HG03442 (cell line): ENCODE data around the gene TJP1.
A peak's percentile ranks its signal among the peaks of the same experiment; 100 is the strongest.
"Not testable (repeated sequence)": the region's sequence is repeated elsewhere in the genome, so short reads cannot be mapped to it uniquely, and the experiment has no call there.

Experiments used
- ATAC-seq: cut with Tn5 transposase; IDR thresholded peaks from one replicate; pipeline ENCODE4 v1.9.1; 2021; ENCODE audit warnings: mild to moderate bottlenecking, moderate library complexity; ENCODE audit not compliant: unreplicated experiment

TJP1 gene

GRCh38 chr15:29840054-29840453, 17.8 kb upstream of the TJP1 start:
- ATAC-seq = no peak

- ATAC-seq = no peak
Measured at GRCh38 chr15:29838352-29839010, 16.2 kb upstream of the TJP1 start.

- no peak for ATAC-seq
Measured at GRCh38 chr15:29835301-29835700, 13.0 kb upstream of the TJP1 start.

GRCh38 chr15:29832709-29833108, 10.4 kb upstream of the TJP1 start:
- ATAC-seq = no peak

- ATAC-seq = no peak
Measured at GRCh38 chr15:29826908-29827820, 4.9 kb upstream of the TJP1 start.

- ATAC-seq = no peak
Measured at GRCh38 chr15:29825227-29825626, 3.0 kb upstream of the TJP1 start.

GRCh38 chr15:29822684-29823459, 604 bp upstream of the TJP1 start:
- no peak for ATAC-seq

GRCh38 chr15:29821416-29822099, 710 bp downstream of the TJP1 start:
- peak; percentile 59 for ATAC-seq

GRCh38 chr15:29820394-29821154, 1.7 kb downstream of the TJP1 start:
- ATAC-seq = no peak

GRCh38 chr15:29819979-29820378, 2.3 kb downstream of the TJP1 start:
- no peak for ATAC-seq

- no peak for ATAC-seq
Measured at GRCh38 chr15:29818141-29818540, 4.1 kb downstream of the TJP1 start.

GRCh38 chr15:29817455-29817854, 4.8 kb downstream of the TJP1 start:
- not testable (repeated sequence) for ATAC-seq

- ATAC-seq = no peak
Measured at GRCh38 chr15:29815000-29815710, 7.1 kb downstream of the TJP1 start.

- ATAC-seq = no peak
Measured at GRCh38 chr15:29813009-29813408, 9.3 kb downstream of the TJP1 start.

- ATAC-seq = no peak
Measured at GRCh38 chr15:29812384-29812694, 9.9 kb downstream of the TJP1 start.

- no peak for ATAC-seq
Measured at GRCh38 chr15:29811691-29812383, 10.4 kb downstream of the TJP1 start.

- no peak for ATAC-seq
Measured at GRCh38 chr15:29805708-29806104, 16.6 kb downstream of the TJP1 start.

GRCh38 chr15:29805043-29805707, 17.1 kb downstream of the TJP1 start:
- ATAC-seq = no peak

GRCh38 chr15:29802411-29802810, 19.9 kb downstream of the TJP1 start:
- no peak for ATAC-seq
